GM18520 (cell line): Measurements from ENCODE around the gene ST3GAL4.
A peak's percentile ranks its signal among the peaks of the same experiment; 100 is the strongest.

Source experiments
- ATAC-seq: cut with Tn5 transposase; IDR thresholded peaks from one replicate; pipeline ENCODE4 v1.9.1; 2021; ENCODE audit not compliant: unreplicated experiment

The ST3GAL4 gene

DNA sequence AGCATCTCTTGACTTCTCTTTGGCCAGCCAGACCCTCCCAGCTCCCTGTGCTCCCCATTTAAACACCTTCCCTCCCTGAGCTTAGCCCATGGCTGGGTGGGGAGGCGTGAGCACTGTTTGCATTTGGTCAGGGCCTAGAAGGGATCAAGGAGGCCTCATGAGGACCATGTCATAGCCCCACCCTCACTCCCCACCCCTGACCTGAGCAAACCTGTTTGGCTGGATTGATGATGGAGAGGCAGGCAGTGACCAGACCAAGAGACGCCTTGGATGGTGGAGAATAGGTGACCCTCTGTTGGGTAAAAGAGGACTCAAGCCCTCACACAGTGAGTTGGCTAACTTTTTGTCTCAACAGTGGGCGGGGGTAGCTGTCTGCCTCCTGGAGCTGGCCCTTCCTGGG is 49.9 kb downstream of the ST3GAL4 start:
- no peak for ATAC-seq

DNA sequence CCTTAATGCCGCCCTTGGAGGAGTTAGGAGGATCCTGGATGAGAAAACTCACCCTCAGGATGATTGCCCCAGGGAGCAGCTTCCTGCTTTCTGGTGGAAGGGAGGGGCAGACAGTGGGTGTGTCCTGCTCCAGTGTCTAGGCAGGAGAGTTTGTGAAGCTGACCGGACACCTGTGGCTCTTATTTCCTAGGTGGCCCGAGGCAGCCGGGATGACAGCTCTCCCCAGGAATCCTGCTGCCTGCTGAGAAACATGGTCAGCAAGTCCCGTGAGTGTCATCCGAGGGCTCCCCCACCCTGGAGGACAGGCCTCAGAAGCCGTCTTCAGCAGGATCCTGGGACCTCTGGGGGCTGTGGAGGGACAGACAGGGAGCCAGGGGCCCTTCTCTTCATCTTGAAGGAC is 50.4 kb downstream of the ST3GAL4 start:
- ATAC-seq = no peak

DNA sequence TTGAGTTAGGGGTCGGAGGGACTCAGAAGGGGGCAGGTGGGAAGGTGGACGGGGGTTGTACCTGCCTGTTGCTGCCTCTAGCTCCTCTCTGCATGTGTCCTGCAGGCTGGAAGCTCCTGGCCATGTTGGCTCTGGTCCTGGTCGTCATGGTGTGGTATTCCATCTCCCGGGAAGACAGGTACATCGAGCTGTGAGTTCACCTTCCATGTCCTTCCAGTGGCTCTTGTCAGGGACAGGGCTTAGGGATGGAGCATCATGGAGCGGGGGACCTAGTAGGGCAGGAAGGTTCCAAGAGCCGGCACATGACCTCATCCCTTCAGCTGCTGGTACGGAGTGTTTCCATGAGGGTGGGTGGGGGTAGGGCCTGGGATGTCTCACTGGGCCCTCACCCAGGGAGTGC is 50.9 kb downstream of the ST3GAL4 start:
- no peak for ATAC-seq

DNA sequence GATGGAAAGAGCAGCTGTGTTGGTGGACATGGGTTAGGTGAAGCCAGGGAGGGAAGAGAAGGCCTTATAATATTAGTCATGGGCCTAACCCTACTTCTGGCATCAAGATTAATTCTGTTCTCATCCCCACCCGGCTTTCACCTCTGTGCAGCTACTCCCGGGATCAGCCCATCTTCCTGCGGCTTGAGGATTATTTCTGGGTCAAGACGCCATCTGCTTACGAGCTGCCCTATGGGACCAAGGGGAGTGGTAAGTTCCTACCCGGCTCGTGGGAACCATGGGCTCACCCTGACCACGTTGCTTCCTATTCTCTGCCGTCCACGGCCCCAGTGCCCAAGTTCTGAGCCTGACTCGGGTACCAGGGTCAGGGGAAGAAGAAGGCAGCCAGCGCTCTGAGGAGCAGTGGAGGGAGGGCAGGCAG is 51.6 kb downstream of the ST3GAL4 start:
- no peak for ATAC-seq

DNA sequence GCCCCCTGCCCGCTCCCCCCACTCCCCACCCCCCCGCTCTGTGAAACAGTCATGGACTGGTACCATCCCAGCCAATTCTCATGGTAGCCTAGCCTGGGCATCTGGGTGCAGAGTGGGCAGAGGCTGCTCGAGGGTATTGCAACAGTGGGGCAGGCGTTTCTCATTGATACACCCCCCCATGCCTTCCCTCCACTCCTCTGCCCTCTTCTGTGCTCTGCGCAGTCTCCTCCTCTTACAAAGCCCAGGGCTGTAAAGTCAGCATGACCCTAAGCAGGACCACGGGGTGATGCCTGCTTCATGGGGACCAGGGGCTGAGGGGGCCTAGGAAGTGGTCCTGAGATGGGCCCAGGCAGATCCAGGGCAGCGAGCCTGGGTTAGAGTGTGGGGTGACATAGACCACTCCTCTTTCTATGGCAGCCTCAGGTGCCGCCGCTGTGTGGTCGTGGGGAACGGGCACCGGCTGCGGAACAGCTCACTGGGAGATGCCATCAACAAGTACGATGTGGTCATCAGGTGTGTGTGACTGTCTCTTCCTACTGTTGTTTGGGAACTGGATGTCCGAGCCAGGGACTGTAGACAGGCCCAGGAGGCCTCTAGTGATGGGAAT is 52.3 kb downstream of the ST3GAL4 start:
- no peak for ATAC-seq

DNA sequence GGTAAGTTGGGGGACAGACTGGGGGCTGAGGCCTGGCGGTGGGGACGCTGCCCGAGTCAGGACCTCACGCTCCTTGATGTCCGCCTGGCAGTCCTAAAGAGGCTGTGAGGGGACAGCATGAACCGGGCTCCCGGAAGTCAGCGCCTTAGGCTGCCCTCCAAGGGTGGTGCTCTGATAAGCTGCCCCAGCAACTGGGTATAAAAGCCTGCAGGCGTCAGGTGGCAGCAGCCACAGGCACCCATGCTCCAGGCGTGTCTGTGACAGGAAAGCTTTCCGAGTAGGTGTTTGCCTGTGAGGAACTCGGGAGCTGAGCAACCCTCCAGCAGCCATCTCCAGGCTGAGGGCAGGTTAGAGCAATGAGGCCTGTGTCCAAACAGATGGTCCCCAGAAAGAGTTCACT is 53.0 kb downstream of the ST3GAL4 start:
- no peak for ATAC-seq

DNA sequence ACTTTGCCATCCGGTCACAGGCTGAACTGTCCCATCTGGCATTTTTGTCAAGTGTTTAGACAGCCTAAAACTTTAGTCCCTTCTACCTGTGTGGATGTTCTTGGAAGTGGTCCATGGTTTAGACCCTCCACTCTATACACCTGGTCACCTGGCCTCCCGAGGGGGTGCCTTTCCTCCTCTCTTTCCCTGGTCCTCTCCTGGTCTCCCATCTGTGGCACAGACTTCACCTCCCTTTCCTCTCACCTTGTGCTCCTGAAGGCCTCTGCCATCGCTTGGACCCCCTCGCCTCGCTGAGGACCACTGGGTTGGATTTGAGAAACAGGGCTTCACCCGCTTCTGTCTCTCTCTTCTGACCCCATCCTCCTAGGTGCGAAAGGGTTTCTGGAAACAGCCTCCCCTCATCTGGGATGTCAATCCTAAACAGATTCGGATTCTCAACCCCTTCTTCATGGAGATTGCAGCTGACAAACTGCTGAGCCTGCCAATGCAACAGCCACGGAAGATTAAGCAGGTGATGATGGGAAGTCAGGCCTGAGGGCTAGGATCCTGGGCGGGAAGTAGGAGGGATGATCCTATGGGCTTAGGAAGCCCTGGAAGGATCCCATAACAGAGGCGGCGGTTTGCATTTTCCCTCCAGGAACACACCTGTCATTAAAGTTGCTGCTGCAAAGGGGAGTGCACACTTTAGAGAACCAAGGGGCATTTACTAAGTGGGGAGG is 53.6 kb downstream of the ST3GAL4 start:
- ATAC-seq = no peak

DNA sequence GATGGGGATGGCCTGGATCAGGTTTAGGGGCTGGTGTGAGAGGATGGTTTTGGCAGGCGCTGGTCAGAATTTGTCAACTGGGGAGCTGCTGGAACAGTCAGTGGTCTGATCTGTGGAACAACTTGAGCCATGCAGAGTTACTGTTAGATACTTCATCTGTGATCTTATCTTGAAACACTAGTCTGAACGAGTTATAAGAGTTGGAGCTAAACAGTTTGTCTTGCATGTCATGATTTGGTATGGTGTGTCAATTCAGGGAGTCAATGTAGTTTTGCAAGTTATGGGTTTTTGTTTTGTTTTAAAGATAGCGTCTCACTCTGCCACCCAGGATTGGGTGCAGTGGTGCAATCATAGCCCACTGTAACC is 54.1 kb downstream of the ST3GAL4 start:
- no peak for ATAC-seq

DNA sequence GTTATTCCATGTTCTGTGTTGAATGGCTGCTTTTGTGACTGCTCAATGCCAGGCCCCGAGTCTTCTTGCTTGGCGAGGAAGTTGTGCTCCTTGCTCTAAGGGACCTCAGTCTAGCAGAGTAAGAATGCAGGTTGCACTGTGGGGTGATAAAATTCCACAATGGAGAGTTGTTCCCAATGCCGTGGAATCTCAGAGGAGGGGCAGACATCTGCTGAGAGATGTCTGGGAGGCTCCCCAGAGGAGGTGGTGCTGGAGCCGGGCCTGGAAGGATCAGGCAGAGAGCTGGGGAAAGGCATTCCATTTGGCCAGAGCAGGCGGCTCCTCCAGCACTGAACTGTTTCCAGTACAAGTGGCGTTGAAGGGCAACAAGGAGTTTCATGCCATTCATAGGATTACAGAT is 55.2 kb downstream of the ST3GAL4 start:
- ATAC-seq = no peak

DNA sequence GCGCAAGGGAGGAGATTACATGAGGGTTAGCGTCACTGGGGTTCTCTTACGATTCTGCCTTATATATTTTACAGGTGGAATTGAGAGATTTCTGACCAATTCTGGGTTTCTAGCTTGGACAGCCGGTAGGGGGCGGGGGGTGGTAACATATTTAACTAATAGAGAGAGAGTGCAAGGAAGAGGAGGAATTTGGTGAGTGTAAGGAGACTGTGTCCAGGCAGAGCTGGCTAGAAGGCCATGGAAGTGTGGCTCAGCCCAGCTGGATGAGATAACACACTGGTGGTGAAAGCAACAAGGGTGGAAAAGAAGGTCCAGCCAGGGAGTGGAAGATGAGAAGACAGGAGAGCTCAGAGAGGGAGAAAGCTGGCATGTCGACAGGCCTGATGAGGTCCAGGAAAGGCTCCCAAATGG is 56.5 kb downstream of the ST3GAL4 start:
- no peak for ATAC-seq

DNA sequence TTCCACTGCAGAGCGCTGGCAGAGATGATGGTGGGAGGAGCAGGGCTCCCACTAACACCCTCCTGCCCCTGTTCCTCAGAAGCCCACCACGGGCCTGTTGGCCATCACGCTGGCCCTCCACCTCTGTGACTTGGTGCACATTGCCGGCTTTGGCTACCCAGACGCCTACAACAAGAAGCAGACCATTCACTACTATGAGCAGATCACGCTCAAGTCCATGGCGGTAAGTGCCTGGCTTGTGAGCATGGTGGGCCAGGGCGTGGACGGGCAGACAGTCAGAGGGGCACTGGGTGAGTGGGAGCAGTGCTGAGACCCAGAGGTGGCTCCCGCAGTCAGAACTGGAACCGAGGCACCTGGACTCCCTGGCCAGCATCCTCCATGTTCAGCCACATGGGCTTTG is 57.9 kb downstream of the ST3GAL4 start:
- ATAC-seq = no peak

DNA sequence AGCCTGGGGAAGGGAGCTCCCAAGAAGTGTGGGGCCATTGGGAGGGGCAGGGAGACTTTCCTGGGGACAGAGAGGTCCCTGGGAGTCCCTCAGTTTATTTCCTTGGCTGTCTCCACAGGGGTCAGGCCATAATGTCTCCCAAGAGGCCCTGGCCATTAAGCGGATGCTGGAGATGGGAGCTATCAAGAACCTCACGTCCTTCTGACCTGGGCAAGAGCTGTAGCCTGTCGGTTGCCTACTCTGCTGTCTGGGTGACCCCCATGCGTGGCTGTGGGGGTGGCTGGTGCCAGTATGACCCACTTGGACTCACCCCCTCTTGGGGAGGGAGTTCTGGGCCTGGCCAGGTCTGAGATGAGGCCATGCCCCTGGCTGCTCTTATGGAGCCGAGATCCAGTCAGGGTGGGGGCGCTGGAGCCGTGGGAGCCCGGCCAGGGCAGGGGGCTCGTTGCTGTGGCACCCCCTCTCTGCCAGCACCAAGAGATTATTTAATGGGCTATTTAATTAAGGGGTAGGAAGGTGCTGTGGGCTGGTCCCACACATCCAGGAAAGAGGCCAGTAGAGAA is 58.4 kb downstream of the ST3GAL4 start:
- no peak for ATAC-seq

DNA sequence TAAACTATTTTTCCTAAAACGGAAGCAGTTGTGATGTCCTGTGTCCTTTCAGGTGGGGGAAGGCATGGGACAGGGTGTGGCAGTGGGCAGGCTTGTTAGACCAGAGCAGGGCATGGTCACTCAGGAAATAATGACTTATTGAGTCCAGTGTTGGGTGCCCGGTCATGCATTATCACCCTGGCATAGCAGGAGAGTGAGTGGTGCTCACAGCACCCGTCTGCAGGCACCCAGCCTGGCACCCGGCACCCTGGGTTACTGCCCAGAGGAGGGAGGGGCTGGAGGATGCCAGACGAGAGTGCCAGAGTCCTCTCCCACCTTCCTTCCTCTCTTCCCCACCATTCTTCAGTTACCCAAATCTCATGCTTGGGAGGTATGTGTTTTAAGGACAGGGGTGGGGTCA is 59.1 kb downstream of the ST3GAL4 start:
- ATAC-seq = no peak

DNA sequence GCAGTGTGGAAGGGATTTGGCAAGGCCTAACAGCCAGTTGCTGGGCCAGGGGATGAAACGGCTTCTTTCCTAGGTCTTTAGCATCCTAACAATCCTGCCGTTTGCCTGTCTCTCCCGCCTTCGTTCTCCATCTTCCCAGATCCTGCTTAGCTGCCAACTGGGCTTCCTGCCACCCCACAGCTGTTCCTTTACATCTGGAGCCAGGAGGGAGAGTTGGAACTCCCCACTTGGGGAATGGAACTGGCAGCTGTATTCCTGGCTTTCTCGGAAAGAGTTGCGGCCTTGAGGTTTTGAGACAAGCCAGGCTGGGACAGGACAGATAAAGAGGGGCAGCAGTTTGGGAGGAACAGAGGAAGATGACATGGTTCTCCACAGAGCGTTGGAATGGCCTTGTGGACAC is 59.6 kb downstream of the ST3GAL4 start:
- ATAC-seq = no peak

DNA sequence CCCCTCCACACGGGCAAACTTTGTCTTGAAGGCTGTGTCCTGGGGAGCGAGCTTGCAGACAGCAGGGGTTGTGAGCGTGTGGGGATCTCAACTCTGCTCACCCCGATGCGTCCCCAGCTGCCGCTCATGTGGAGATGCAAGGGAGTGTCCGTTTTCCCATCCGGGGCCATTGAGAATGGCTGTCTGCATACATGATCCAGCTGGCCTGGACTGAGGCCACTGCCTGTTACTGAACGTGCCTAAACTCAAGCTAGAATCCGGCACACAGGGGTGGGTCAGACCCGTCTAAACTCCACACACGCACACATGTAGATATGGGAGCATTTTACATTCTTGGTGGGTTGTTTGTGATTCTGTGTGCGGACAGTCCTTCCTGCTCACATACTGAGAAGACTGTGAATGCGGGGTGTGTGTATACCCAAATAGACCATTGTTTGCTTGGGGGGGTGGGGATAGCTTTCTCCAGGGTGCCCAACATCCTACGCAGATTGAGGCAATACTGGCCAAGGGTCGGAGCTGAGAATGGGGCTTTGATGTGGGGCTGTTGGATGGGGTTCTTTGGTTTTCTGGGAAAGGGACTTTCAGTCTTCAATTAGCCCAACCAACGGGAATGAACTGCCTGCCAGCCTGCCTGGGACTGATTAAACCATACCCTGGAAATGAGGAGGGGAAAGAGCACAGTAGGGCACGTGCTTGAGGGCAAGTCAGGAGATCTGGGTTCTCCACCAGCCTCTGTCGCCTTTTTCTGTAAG is 60.4 kb downstream of the ST3GAL4 start:
- no peak for ATAC-seq

DNA sequence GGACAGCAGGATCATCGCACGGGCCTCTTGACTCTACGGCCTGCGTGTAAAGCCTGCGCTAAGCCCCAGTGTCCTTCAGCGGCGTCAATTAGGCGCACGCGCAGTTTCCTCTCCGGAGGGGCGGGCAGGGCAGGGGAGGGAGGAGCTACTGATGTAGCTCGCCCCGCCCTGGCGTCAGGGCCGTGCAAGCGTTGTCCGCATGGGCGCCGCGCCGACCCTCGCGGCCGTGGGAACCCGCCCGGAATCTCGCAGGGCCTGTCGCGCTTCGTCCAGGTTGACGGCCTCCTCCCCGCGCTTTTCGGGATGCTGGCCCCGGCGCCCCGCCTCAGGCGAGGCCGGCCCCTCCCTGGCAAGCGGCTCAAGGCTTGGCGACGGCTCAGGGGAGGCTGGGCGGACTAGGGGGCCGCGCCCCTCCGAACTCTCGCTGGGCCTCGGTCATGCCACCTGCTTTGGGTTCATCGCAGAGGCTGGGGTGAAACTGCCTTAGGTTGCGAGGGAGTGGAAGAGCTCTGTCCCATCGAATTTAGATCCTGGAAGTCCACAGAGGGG is 61.1 kb downstream of the ST3GAL4 start:
- ATAC-seq = peak; percentile 76

DNA sequence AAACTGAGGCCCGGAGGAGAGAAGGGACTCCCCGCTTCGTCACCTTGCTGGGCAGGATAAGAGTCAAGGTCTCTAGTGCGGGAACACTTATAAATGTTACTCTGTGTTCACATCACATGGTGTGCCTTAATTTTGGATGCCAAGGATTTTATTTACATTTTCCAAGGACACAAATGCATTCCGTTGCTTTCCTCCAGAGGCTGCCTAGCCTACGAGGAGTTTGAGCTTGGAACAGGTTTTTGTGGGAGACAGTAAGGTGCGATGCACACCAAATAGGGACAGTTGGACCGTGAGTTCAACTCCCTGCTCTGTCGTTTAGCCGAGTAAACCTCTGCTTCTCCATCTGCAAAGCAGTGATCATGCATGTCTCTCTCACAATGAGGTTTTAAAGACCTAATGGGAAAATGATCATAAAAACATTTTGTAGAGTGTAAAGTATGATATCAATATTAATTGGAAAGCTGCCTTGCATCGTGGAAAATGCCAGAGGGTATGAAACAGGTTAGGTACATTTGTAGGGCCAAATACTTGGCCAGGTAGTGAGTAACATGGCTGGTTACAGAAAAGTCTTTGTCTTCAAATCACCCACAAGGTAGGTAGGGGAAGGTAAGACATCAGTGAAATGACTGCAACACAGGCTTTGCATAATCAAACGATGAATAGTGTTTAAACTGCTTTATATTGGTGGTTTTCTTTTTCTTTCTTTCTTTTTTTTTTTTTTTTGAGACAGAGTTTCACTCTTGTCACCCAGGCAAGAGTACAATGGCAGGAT is 61.8 kb downstream of the ST3GAL4 start:
- no peak for ATAC-seq

DNA sequence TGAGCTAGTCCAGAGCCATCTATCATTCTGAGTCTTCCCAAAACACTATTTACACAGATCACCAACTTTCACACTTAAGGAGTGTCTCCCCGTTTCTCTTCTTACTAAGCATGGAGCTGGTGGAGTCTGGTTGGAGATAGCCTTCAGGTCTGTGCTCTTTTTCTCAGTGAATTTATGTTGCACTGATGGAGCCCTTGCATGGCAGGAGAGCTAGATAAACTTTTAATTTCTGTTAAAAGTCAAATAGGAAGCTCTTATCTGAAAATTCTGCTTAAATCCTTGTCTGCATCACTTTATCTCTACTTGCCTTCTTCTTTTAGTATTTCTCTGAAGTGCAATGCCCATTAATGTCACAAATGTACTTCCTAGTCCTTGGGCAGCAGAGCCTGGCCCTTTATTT is 63.4 kb downstream of the ST3GAL4 start:
- ATAC-seq = no peak

DNA sequence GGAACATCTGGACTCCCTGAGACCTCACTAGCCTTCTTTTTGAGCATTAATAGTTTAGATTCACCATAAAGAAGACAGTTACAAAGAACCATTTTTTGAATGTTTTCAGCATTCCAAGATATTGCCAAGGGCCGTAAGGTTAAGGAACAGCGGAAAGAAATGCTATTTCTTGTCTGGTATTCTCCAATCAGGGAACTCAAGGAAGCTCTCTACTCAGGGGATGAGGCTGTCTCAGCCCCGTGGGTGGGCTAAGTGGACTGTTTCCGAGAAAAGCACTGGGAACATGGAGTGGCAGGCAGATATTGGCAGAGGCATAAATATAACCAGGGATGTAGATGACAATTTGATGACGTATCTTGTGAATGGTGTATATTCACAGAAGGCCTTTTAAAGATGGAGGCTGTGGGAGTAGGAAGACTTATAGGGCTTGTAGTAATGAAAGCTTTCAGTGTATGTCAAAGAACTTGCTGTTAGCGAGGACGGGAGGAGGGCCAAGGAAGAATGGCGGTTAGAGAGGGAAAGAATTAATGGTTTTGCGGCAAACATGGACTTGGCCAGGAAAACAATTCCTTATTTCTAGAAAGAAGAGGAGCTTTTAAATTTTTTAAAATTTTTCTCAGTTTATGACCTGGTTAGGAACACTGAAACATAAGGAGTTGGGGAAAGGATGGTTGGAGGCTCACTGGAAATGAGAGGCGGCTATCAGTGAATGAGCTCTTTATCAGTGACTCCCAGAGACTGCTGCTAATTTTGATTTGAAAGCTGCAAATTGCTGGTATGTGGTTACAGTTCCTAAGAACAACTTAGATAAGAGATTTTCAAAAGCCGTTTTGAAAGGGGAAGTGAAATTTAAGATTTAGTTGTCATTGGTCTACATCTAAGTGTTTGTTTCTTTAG is 64.6 kb downstream of the ST3GAL4 start:
- peak; percentile 59 for ATAC-seq

DNA sequence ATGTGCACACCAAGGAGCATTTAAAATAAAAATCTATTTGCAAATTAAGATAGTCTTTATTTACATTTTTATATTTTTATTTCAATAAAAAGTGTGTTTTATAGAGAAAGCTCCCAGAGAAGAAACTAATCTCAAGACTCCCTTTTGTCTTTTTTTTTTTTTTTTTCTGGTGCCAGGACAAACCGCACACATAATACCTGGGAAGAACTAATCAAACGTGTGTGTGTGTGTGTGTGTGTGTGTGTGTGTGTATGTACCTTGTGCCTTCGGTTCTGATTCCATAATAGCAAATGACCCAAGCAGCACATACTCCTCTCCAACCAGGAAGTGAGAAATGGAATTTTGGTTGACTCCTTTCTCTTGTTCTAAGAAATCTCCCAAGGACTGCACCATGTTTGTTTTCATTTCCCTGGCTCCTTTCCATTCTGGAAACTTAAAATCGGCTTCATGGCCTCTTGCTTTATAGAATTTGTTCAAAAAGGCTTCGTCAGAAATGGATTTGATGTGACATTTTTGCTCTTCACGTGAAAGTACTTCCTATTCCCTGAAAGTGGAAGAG is 65.3 kb downstream of the ST3GAL4 start:
- no peak for ATAC-seq
